CD14-positive monocyte (primary cell): Measurements from ENCODE around the gene ATG4B. TPM values are rescaled to one million over a fixed set of nuclear protein-coding genes. Genes with fewer than 3 reads are reported as not detected.
A peak's percentile ranks its signal among the peaks of the same experiment; 100 is the strongest.

Experiments used
- DNase-seq, 3 donors: peaks; one replicate each; pipeline ENCODE4 v3.0.0-alpha.2; 2011 to 2022
- H2AFZ ChIP-seq: 2 replicates; pipeline ENCODE4 v1.6.0; 2012; ENCODE audit warnings: mild to moderate bottlenecking, low read depth, low read length, inconsistent platforms; ENCODE audit not compliant: insufficient read depth, poor library complexity, severe bottlenecking
- H3K27ac ChIP-seq, 2 donors: 1 replicate in 1 of 2; 2 replicates in 1 of 2; pipeline ENCODE4 v1.5.1; 2012 to 2013; ENCODE audit warnings: low read length in 2 of 2, control low read depth in 1 of 2, inconsistent platforms in 1 of 2, low read depth in 1 of 2, mild to moderate bottlenecking in 1 of 2
- H3K27me3 ChIP-seq, 2 donors: one replicate each; pipeline versions ENCODE4 v1.6.0 to v1.6.1; 2011 to 2013; ENCODE audit warnings: low read length in 2 of 2; ENCODE audit not compliant: control insufficient read depth in 2 of 2, insufficient read depth in 2 of 2
- H3K36me3 ChIP-seq, 2 donors: replicated peaks in 1 of 2; 1 replicate in 1 of 2; 2 replicates in 1 of 2; pipeline versions ENCODE4 v1.5.1 to v1.6.1; 2012 to 2013; ENCODE audit warnings: low read length in 2 of 2, control low read depth in 1 of 2, inconsistent platforms in 1 of 2, mild to moderate bottlenecking in 1 of 2; ENCODE audit not compliant: insufficient read depth in 2 of 2, control insufficient read depth in 1 of 2
- H3K4me1 ChIP-seq, 2 donors: 1 replicate in 1 of 2; 2 replicates in 1 of 2; pipeline versions ENCODE4 v1.5.1 to v1.6.1; 2012 to 2013; ENCODE audit warnings: low read length in 2 of 2, control low read depth in 1 of 2, inconsistent platforms in 1 of 2, mild to moderate bottlenecking in 1 of 2, moderate library complexity in 1 of 2; ENCODE audit not compliant: insufficient read depth in 2 of 2, control insufficient read depth in 1 of 2
- H3K4me2 ChIP-seq: replicated peaks from 2 replicates; pipeline ENCODE3; 2012; ENCODE audit warnings: low read length, moderate library complexity, mild to moderate bottlenecking; ENCODE audit not compliant: poor library complexity, severe bottlenecking; ENCODE audit errors: extremely low read depth
- H3K4me3 ChIP-seq, 3 experiments: fragments of 200-600 bp in 1 of 3; sonication (generic) in 1 of 3; replicated peaks in 1 of 3; 1 replicate in 2 of 3; 2 replicates in 1 of 3; pipeline ENCODE4 v1.5.1; 2011 to 2013; ENCODE audit warnings: low read length in 3 of 3, mild to moderate bottlenecking in 3 of 3, control low read depth in 2 of 3, low read depth in 2 of 3, inconsistent platforms in 1 of 3, moderate library complexity in 1 of 3
- H3K79me2 ChIP-seq: 2 replicates; pipeline ENCODE4 v1.6.0; 2012; ENCODE audit warnings: mild to moderate bottlenecking, control low read depth, inconsistent platforms, low read length, moderate library complexity; ENCODE audit not compliant: insufficient read depth
- H3K9ac ChIP-seq: 2 replicates; pipeline ENCODE4 v1.6.0; 2017; ENCODE audit warnings: low read length, mild to moderate bottlenecking; ENCODE audit not compliant: insufficient read depth, poor library complexity, severe bottlenecking
- H3K9me3 ChIP-seq, 2 donors: replicated peaks in 1 of 2; 1 replicate in 1 of 2; 2 replicates in 1 of 2; pipeline versions ENCODE4 v1.5.1 to v1.6.1; 2012 to 2013; ENCODE audit warnings: low read length in 2 of 2, control low read depth in 1 of 2; ENCODE audit not compliant: control insufficient read depth in 1 of 2, insufficient read depth in 1 of 2
- H4K20me1 ChIP-seq: 2 replicates; pipeline ENCODE4 v1.6.0; 2012; ENCODE audit warnings: mild to moderate bottlenecking, low read length, control low read depth, moderate library complexity; ENCODE audit not compliant: insufficient read depth
- H3K27ac Mint-ChIP-seq, 7 donors: one replicate each; pipeline ENCODE4 v1.8.0; 2020; ENCODE audit warnings: mild to moderate bottlenecking in 7 of 7, mixed read lengths in 7 of 7, moderate library complexity in 6 of 7, inconsistent platforms in 2 of 7
- H3K27me3 Mint-ChIP-seq, 3 donors: one replicate each; pipeline ENCODE4 v1.8.0; 2021 to 2022; ENCODE audit warnings: low read depth in 3 of 3, mild to moderate bottlenecking in 3 of 3, mixed read lengths in 3 of 3, moderate library complexity in 3 of 3, inconsistent platforms in 1 of 3
- H3K36me3 Mint-ChIP-seq, 2 donors: one replicate each; pipeline ENCODE4 v1.8.0; 2020; ENCODE audit warnings: mixed read lengths in 2 of 2, inconsistent platforms in 1 of 2, mild to moderate bottlenecking in 1 of 2
- H3K4me1 Mint-ChIP-seq: one replicate; pipeline ENCODE4 v1.8.0; 2020; ENCODE audit warnings: mild to moderate bottlenecking, mixed read lengths
- H3K4me3 Mint-ChIP-seq, 2 donors: one replicate each; pipeline ENCODE4 v1.8.0; 2020; ENCODE audit warnings: mild to moderate bottlenecking in 2 of 2, mixed read lengths in 2 of 2, moderate library complexity in 1 of 2
- H3K9me3 Mint-ChIP-seq, 7 donors: one replicate each; pipeline ENCODE4 v1.8.0; 2020 to 2022; ENCODE audit warnings: mixed read lengths in 7 of 7, mild to moderate bottlenecking in 6 of 7, moderate library complexity in 6 of 7, inconsistent platforms in 2 of 7
- WGBS: methylation state at CpG from one replicate; pipeline ENCODE4 v1.1.5; 2013; ENCODE audit warnings: missing lambda C conversion rate; ENCODE audit not compliant: insufficient coverage; 5-methylcytosine and 5-hydroxymethylcytosine counted together
- intact Hi-C, 2 donors: fragments of 100-400 bp; cut with micrococcal nuclease; formaldehyde crosslinking; loops; one replicate each; pipeline versions ENCODE4 v1.15.0 to v1.15.1; 2023
- polyA plus RNA-seq, 3 donors: library from polyadenylated mRNA; depleted of rRNA in 1 of 3; unstranded in 2 of 3; stranded (reverse) in 1 of 3; fragments of 300-500 nt in 2 of 3; fragments of >200 nt in 1 of 3; fragmentation: Illumina TruSeq in 2 of 3; gene quantifications; 1 replicate in 2 of 3; 2 replicates in 1 of 3; pipeline ENCODE4 v1.2.3, GENCODE V29; 2012 to 2021
- TF ChIP-seq, protein P1 (sequence below): fragments of 200-600 bp; IDR thresholded peaks from one replicate; pipeline ENCODE4 v1.8.0; 2022; ENCODE audit warnings: antibody characterized with exemption, mild to moderate bottlenecking

The ATG4B gene
- polyA plus RNA-seq, 3 donors: 54.5 to 202 (median 58.9) TPM

DNA sequence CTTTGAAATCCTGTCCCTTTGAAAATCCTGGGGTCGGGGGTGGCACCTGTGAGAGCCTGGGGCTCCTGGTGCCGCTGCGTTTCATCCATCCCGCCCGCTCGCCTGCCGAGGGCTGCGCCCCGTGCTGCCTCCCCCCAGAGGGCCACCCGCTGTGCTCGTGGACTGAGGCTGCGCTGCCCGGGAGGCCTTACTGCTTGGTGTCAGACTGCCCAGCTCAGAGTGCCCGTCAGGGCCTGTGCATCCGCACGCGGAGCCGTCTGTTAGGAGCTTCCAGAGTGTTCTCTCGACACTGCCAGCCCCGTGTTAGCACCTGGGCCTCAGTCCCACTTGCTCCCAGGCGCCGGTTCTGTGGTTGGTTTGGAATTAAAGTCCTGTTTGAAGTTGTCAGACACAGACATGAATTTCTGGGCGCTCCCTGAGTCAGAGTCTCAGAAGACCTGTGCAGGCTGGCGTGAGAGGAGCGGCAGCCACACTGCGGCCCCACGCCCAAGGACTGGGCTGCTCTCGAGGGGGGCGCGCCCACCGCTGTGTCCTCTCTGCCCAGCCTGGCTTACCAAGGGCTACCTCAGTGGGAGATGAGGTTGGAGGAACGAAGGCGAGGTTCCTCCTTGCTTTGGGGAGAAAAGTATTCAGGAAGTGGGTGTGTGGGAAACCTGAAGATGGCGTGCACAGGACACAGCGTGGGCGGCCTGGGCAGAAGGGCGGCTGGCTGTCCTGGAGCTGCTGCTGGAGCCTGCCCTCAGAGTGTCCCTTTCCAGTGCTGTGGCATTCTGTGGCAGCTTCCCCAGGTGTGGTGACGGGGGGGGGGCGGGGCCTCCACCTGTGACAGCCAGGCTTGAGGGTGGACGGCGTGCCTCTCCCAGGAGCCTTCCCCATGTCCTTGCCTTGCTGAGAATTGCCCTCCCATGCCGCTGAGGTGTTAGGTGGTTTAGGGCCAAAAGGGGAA, 35.0 kb downstream of the ATG4B start:
- Histone ChIP-seq H3K27me3 (no peaks in the 10 kb centered on the region), H3K79me2 (no peaks in the 10 kb centered on the region), H3K36me3 (peaks cover 68 to 91% of the 10 kb centered on the region in 2 donors), H2AFZ (no peak overlapping the region), H3K9ac (no peak overlapping the region), H3K4me2 (no peak overlapping the region), H4K20me1 (no peaks in the 10 kb centered on the region), H3K4me1 (no peaks in the 10 kb centered on the region), H3K4me3 (no peak overlapping the region), H3K27ac (no peak overlapping the region), H3K9me3 (no peaks in the 10 kb centered on the region)
- no peak overlapping the region for H3K4me3 Mint-ChIP-seq
- H3K36me3 Mint-ChIP-seq: peaks cover 64 to 86% of the 10 kb centered on the region in 2 donors
- 90% methylated on average over 40 of the region's 42 CpGs for WGBS
- DNase-seq: no peak
- no peaks in the 10 kb centered on the region for H3K27me3 Mint-ChIP-seq
- H3K4me1 Mint-ChIP-seq: no peaks in the 10 kb centered on the region
- H3K9me3 Mint-ChIP-seq: no peaks in the 10 kb centered on the region
- TF ChIP-seq, protein P1, sequence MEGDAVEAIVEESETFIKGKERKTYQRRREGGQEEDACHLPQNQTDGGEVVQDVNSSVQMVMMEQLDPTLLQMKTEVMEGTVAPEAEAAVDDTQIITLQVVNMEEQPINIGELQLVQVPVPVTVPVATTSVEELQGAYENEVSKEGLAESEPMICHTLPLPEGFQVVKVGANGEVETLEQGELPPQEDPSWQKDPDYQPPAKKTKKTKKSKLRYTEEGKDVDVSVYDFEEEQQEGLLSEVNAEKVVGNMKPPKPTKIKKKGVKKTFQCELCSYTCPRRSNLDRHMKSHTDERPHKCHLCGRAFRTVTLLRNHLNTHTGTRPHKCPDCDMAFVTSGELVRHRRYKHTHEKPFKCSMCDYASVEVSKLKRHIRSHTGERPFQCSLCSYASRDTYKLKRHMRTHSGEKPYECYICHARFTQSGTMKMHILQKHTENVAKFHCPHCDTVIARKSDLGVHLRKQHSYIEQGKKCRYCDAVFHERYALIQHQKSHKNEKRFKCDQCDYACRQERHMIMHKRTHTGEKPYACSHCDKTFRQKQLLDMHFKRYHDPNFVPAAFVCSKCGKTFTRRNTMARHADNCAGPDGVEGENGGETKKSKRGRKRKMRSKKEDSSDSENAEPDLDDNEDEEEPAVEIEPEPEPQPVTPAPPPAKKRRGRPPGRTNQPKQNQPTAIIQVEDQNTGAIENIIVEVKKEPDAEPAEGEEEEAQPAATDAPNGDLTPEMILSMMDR: no peak
- peak overlapping the region in 2 of 7 donors; percentile 24 to 84 for H3K27ac Mint-ChIP-seq
- intact Hi-C loops: no loop called here

DNA sequence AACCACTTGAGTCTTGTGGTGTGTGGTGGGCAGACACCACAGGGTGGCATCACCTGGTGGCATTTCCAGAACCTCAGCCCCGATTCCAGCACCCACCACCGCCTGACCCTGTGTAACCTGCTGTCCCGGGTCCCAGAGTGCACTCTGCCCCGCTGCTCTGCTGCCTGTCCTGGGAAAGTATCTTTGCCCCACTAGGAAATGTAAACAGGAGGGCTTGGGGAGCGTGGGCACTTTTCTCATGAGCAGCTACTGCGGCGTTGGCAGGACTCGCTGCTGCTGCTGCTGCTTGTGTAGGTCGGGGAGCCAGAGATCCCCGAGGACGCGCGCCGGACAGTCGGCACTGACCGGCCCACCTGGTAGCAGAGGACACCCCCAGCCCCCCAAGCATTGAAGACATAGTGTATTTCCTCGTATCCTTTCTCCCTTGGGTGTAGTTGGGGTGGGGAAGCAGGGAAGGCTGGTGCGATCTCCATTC, 35.7 kb downstream of the ATG4B start:
- H3K4me2 ChIP-seq: no peak overlapping the region
- H3K4me1 ChIP-seq: no peaks in the 10 kb centered on the region
- Mint-ChIP-seq H3K4me3 (no peak overlapping the region), H3K4me1 (no peaks in the 10 kb centered on the region), H3K9me3 (no peaks in the 10 kb centered on the region), H3K27me3 (no peaks in the 10 kb centered on the region), H3K27ac (peak overlapping the region in 2 of 7 donors; percentile 21 to 38), H3K36me3 (peaks cover 62 to 86% of the 10 kb centered on the region in 2 donors)
- no peak overlapping the region for H2AFZ ChIP-seq
- 94% methylated on average over 10 of the region's 18 CpGs for WGBS
- intact Hi-C loops: no loop called here
- no peaks in the 10 kb centered on the region for H3K9me3 ChIP-seq
- H3K9ac ChIP-seq: no peak overlapping the region
- H3K27ac ChIP-seq: no peak overlapping the region
- TF ChIP-seq, protein P1: no peak
- H4K20me1 ChIP-seq: no peaks in the 10 kb centered on the region
- H3K27me3 ChIP-seq: no peaks in the 10 kb centered on the region
- no peak for DNase-seq
- H3K36me3 ChIP-seq: peaks cover 66 to 91% of the 10 kb centered on the region in 2 donors
- no peaks in the 10 kb centered on the region for H3K79me2 ChIP-seq
- no peak overlapping the region for H3K4me3 ChIP-seq
